Fibroblast of villous mesenchyme (primary cell): Measurements from ENCODE around the gene CNOT4. TPM values are rescaled to one million over a fixed set of nuclear protein-coding genes. Genes with fewer than 3 reads are reported as not detected.

Experiments used
- DNase-seq: peaks from one replicate; pipeline ENCODE4 v3.0.0-alpha.2; 2010; ENCODE audit warnings: low read depth
- H3K4me3 ChIP-seq: 2 replicates; pipeline ENCODE4 v1.5.1; 2011; ENCODE audit warnings: low read depth, mild to moderate bottlenecking, low read length
- total RNA-seq: library from RNA; depleted of rRNA; stranded (reverse); fragments of >200 nt; gene quantifications from 2 replicates; pipeline ENCODE4 v1.2.3, GENCODE V29; 2012
- TF ChIP-seq, protein P1 (sequence below): IDR thresholded peaks from 2 replicates; pipeline ENCODE4 v1.5.1; 2012; ENCODE audit warnings: low read depth, mild to moderate bottlenecking, low read length; ENCODE audit not compliant: insufficient read depth

CNOT4 gene
- total RNA-seq, 1 donor, result 16.4 TPM

DNA sequence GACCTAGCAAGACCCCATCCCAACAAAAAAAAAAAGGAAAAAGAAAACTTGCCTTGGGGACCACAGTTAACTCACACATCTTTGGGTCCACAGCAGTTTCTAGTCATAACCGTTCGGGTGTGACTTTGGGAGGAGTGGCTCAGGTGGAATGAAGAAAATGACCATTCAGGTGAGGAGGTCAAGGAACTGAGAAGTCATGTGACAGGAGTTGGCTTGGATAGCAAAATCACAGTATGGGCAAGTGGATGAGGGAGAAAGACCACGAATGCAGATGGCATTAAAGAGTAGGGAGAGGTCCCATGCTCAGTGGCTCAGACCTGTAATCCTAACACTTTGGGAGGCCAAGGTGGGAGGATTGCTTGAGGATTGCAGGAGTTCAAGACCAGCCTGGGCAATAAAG, 17.1 kb upstream of the CNOT4 start:
- DNase-seq, result no peak
- H3K4me3 ChIP-seq, result no peak overlapping the region
- TF ChIP-seq, protein P1, sequence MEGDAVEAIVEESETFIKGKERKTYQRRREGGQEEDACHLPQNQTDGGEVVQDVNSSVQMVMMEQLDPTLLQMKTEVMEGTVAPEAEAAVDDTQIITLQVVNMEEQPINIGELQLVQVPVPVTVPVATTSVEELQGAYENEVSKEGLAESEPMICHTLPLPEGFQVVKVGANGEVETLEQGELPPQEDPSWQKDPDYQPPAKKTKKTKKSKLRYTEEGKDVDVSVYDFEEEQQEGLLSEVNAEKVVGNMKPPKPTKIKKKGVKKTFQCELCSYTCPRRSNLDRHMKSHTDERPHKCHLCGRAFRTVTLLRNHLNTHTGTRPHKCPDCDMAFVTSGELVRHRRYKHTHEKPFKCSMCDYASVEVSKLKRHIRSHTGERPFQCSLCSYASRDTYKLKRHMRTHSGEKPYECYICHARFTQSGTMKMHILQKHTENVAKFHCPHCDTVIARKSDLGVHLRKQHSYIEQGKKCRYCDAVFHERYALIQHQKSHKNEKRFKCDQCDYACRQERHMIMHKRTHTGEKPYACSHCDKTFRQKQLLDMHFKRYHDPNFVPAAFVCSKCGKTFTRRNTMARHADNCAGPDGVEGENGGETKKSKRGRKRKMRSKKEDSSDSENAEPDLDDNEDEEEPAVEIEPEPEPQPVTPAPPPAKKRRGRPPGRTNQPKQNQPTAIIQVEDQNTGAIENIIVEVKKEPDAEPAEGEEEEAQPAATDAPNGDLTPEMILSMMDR, result no peak

DNA sequence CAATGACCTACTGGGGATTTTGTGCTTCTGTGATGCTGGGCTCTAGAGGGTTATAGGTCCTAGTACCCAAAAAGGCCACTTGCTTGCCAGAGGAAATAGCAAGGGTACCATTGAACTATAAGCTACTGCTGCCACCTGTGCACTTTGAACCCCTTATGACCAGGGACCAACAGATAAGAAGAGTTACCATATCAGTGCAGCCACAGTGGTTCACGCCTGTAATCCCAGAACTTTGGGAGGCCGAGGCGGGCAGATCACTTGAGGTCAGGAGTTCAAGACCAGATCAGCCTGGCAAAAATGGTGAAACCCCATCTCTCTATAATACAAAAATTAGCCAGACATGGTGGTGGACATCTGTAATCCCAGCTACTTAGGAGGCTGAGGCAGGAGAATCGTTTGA, 15.5 kb upstream of the CNOT4 start:
- no peak overlapping the region for H3K4me3 ChIP-seq
- TF ChIP-seq, protein P1, result no peak
- no peak for DNase-seq

DNA sequence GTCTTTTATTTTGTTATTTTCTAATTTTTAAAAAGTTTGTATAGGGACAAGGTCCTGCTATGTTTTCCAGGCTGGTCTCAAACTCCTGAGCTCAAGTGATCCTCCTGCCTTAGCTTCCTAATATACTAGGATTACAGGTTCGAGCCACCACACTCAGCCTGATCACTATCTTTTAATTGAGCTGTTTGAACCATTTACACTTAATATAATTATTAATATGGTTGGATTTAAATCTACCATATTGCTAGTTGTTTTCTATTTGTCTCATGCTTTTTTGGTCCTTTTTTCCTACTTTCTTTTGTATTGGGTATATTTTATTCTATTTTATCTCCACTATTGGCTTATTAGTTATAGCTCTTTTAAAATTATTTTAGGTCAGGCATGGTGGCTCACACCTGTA, 13.2 kb upstream of the CNOT4 start:
- H3K4me3 ChIP-seq, result no peak overlapping the region
- TF ChIP-seq, protein P1, result no peak
- DNase-seq, result no peak

DNA sequence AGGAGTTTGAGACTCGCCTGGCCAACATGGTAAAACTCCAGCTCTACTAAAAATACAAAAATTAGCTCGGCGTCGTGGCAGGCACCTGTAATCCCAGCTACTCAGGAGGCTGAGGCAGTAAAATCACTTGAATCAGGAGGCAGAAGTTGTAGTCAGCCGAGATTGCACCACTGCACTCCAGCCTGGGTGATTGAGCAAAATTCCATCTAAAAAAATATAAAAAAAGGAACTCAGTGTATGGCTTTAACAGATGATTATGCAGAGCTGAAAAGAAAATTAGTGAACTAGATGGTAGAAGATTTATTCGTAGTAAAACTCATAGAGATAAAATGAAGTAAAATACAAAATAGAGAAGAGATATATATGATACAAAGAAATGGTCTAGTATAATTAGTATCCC, 12.6 kb upstream of the CNOT4 start:
- H3K4me3 ChIP-seq, result no peak overlapping the region
- TF ChIP-seq, protein P1, result no peak

DNA sequence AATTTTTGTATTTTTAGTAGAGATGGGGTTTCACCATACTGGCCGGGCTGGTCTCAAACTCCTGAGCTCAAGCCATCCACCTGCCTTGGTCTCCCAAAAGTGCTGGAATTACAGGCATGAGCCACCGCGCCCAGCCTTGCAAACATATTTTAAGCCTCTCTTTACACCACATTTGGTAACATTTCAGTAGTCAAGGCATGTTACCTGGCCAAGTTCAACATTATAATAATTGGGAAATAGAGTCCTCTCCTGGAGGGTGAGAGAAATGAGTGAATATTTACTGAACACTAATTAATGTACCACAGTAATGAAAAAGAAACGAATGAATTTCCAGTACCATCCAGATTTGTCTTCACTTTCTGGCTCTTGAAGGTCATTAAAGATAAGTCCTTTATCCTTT, 10.0 kb upstream of the CNOT4 start:
- no peak for DNase-seq
- H3K4me3 ChIP-seq, result no peak overlapping the region
- TF ChIP-seq, protein P1, result no peak

More for the DNA sequence above, 12.6 kb upstream of the CNOT4 start:
- DNase-seq, result no peak

DNA sequence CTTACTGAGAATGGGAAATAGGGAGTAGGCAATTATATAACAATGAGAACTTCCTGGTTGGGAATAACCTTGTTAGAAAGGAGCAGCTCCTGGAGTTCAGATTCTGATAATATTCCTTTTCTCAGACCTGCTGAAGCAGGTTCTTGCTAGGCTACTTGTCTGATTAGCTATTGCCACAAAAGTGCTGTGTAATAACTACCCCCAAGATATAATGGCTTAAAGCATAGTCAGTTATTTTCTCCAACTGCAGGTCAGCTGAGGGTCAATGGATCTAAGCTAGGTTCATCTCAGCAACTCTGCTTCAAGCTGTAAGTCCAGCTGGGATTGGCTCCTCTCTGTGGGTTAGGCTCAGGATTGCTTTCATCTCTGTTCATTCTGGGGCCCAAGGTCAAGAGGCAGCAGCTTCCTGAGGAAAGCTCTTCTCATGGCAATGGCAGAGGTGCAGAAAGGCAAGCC, 9.4 kb upstream of the CNOT4 start:
- H3K4me3 ChIP-seq, result no peak overlapping the region
- TF ChIP-seq, protein P1, result no peak
- DNase-seq, result no peak

DNA sequence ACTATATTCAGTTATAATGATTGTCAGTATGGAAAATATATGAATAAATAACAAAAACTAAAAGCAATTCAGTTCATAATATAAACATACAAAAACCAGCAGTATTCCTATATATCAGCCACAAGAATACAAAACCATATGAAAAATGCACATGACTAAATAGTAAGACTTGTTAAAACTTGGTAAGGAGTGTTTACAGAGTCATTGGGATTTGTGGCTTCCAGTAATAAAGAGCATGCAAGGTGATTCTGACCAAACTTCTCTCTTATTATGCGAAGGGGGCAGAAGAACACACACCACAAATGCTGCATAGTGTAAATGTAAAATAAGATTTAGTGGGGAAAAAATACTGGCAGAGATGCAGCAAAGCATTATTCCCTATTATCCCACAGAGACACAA, 8.8 kb upstream of the CNOT4 start:
- H3K4me3 ChIP-seq, result no peak overlapping the region
- TF ChIP-seq, protein P1, result no peak
- DNase-seq, result no peak
